Epithelial cell of esophagus (primary cell): ENCODE results near the gene GET3.
A peak's percentile ranks its signal among the peaks of the same experiment; 100 is the strongest.

Experiments
- DNase-seq: peaks from one replicate; pipeline ENCODE4 v3.0.0; 2010; ENCODE audit warnings: low read depth
- H3K4me3 ChIP-seq: 2 replicates; pipeline ENCODE4 v1.5.1; 2011; ENCODE audit warnings: mild to moderate bottlenecking, low read length, control low read depth
- CTCF ChIP-seq: IDR thresholded peaks from 2 replicates; pipeline ENCODE4 v1.5.1; 2011; ENCODE audit warnings: low read depth, mild to moderate bottlenecking, low read length, control low read depth, inconsistent platforms; ENCODE audit not compliant: insufficient read depth; ENCODE audit errors: missing control alignments

GET3 gene

GRCh38 chr19:12764698-12765097 is 27.4 kb downstream of the GET3 start:
- no peak overlapping the region for H3K4me3 ChIP-seq
- TF ChIP-seq CTCF, result no peak
- DNase-seq, result no peak

GRCh38 chr19:12766051-12766521 is 28.8 kb downstream of the GET3 start:
- peak; percentile 52 for TF ChIP-seq CTCF
- DNase-seq, result peak; percentile 76
- peak overlapping the region; percentile 36 for H3K4me3 ChIP-seq

- no peak for TF ChIP-seq CTCF
- H3K4me3 ChIP-seq, result no peak overlapping the region
- no peak for DNase-seq
Measured at GRCh38 chr19:12767150-12767549, 29.9 kb downstream of the GET3 start.

- DNase-seq, result no peak
- TF ChIP-seq CTCF, result no peak
- no peak overlapping the region for H3K4me3 ChIP-seq
Measured at GRCh38 chr19:12767666-12768065, 30.4 kb downstream of the GET3 start.

GRCh38 chr19:12769689-12770088 is 32.4 kb downstream of the GET3 start:
- DNase-seq, result peak; percentile 61
- no peak for TF ChIP-seq CTCF
- H3K4me3 ChIP-seq, result no peak overlapping the region

- no peak for DNase-seq
- H3K4me3 ChIP-seq, result no peak overlapping the region
- no peak for TF ChIP-seq CTCF
Measured at GRCh38 chr19:12770922-12771321, 33.6 kb downstream of the GET3 start.

- DNase-seq, result no peak
- no peak overlapping the region for H3K4me3 ChIP-seq
- TF ChIP-seq CTCF, result no peak
Measured at GRCh38 chr19:12772323-12772722, 35.0 kb downstream of the GET3 start.
